HG03378 (cell line): Measurements from ENCODE around the gene KRT73.
"Not testable (repeated sequence)": the region's sequence is repeated elsewhere in the genome, so short reads cannot be mapped to it uniquely, and the experiment has no call there.

Experiments
- ATAC-seq: cut with Tn5 transposase; IDR thresholded peaks from one replicate; pipeline ENCODE4 v1.9.1; 2021; ENCODE audit warnings: mild to moderate bottlenecking, moderate library complexity; ENCODE audit not compliant: unreplicated experiment

Gene KRT73

GRCh38 chr12:52603314-52603713 is 15.0 kb downstream of the KRT73 start:
- no peak for ATAC-seq

GRCh38 chr12:52602552-52602951 is 15.8 kb downstream of the KRT73 start:
- ATAC-seq = no peak

GRCh38 chr12:52601671-52602070 is 16.7 kb downstream of the KRT73 start:
- ATAC-seq = no peak

GRCh38 chr12:52600941-52601481 is 17.3 kb downstream of the KRT73 start, which contains the start of gene KRT72:
Gene KRT72 (minus strand): TSS chr12:52601463. CDS start chr12:52601452, 11 bp downstream.
- ATAC-seq = no peak

GRCh38 chr12:52600475-52600874 is 17.9 kb downstream of the KRT73 start:
- ATAC-seq = no peak

GRCh38 chr12:52600071-52600470 is 18.3 kb downstream of the KRT73 start:
- ATAC-seq = no peak

GRCh38 chr12:52598966-52599365 is 19.4 kb downstream of the KRT73 start:
- no peak for ATAC-seq

GRCh38 chr12:52594237-52594636 is 24.1 kb downstream of the KRT73 start:
- ATAC-seq = not testable (repeated sequence)

- no peak for ATAC-seq
Observed at GRCh38 chr12:52591521-52591920, 26.8 kb downstream of the KRT73 start.

GRCh38 chr12:52590021-52590420 is 28.3 kb downstream of the KRT73 start:
- ATAC-seq = no peak

- no peak for ATAC-seq
Observed at GRCh38 chr12:52587563-52587962, 30.8 kb downstream of the KRT73 start.

GRCh38 chr12:52585946-52586345 is 32.4 kb downstream of the KRT73 start:
- ATAC-seq = no peak

GRCh38 chr12:52585066-52585465 is 33.3 kb downstream of the KRT73 start:
- ATAC-seq = no peak

GRCh38 chr12:52584156-52584682 is 34.1 kb downstream of the KRT73 start:
- ATAC-seq = no peak

GRCh38 chr12:52582971-52583456 is 35.3 kb downstream of the KRT73 start:
- no peak for ATAC-seq

- ATAC-seq = no peak
Observed at GRCh38 chr12:52582486-52582885, 35.9 kb downstream of the KRT73 start.

- no peak for ATAC-seq
Observed at GRCh38 chr12:52581481-52581880, 36.9 kb downstream of the KRT73 start.

- ATAC-seq = no peak
Observed at GRCh38 chr12:52581066-52581465, 37.3 kb downstream of the KRT73 start.

- no peak for ATAC-seq
Observed at GRCh38 chr12:52580496-52580895, 37.9 kb downstream of the KRT73 start.

GRCh38 chr12:52579468-52580465 is 38.6 kb downstream of the KRT73 start:
- ATAC-seq = no peak

GRCh38 chr12:52578469-52578868 is 39.9 kb downstream of the KRT73 start:
- ATAC-seq = no peak

GRCh38 chr12:52577316-52577715 is 41.0 kb downstream of the KRT73 start:
- ATAC-seq = no peak
